Mesenteric fat pad (tissue), 1 donor: ENCODE measurements around the gene PABPC3. TPM values are rescaled to one million over a fixed set of nuclear protein-coding genes. Genes with fewer than 3 reads are reported as not detected.

Experiments used
- DNase-seq: peaks from one replicate; pipeline ENCODE4 v3.0.0-alpha.2; 2020; ENCODE audit warnings: low spot score
- total RNA-seq: library from RNA; stranded (reverse); fragmentation: NEBNext Ultra II Directional; extraction: Animal tissue kit (Norgen Biotek cat#: 25700); gene quantifications from one replicate; pipeline ENCODE4 v1.2.1, GENCODE V29; 2021
- donor health status: DM: yes; HTN: yes; CAD: no.

The PABPC3 gene
- total RNA-seq, 1 donor from 2014 or later: 0.29 TPM

GRCh38 chr13:25111585-25111956 is 15.6 kb downstream of the PABPC3 start:
- no peak for DNase-seq

DNA sequence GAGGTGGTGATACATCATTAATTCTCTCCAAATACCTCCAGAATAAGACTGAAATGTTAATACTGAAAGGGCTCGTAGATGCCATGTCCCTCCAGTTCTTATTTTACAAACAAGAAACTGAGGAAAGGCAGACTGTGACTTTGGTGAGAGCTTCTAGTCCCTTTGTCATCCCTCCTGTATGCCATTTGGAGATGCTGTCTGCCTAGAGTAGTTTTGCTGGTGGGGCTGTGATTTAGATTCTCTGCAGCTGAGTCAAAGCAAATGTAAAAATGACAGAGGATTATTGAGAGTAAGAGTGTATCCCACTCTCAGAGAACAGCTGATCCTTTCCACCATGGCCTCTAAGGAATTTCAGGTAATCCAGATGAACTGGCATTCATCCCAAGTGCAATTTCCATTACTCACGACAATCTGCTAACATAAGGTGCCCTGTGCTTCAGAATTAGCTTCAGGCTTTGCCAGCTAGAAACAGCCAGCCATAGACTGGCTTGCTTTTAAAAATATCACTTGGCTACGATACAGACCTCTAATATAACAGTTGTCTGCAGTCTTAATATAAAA is 16.8 kb downstream of the PABPC3 start:
- no peak for DNase-seq

DNA sequence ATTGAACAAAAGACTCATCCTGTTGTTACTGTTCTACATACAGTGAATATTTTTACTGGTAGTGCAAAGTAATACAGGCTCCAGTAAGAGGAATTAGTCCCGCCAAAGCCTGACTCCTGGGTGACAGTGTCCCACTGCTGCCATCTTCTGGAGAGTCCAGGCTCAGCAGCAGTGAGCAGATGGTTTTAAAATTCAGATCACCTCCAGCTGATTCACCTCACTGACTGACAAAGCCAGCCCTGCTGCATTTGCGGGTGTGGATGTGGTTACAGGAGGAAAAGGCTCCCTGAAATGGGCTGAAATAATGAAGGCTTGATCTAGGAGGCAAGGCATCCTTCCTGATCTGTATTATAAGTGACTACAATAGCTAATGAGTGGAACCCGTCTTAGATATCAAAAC is 18.3 kb downstream of the PABPC3 start:
- no peak for DNase-seq

DNA sequence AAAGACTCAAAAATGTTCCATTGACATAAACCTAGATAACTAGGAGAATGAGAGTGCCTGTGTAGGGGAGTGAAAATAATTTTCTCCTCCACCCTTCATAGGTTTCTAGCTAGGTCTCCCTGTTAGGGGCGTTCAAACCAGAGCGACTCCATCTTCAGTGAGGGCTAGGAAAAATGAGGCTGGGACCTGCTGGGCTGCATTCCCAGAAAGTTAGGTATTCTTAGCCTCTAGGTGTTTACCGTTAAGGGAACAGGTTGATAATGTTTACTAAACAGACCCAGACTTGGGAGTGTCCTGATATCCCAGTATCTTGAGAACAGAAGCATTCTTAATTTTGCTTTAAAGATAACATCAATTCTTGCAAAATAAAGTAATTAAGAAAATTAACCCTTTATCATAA is 20.1 kb downstream of the PABPC3 start:
- no peak for DNase-seq

DNA sequence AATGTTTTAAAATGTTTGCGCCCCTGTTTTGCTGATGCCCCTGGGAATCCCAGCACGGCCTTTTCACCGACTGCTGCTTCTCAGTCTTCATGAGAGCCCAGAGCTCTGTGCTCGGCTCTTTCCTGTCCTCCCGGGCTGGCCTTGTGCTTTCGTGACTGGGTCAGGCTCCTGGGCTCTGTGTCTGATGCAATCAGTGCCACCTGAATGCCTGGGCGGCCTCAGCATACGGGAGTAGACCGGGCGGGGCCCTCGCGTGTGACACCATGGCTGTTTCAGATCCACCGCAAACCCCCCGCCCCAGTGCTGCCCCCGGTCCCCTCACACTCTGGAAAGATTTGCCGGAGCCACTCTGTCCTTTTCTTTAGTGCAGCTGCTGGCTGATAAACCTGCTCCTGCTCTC is 21.4 kb downstream of the PABPC3 start:
- DNase-seq: no peak

DNA sequence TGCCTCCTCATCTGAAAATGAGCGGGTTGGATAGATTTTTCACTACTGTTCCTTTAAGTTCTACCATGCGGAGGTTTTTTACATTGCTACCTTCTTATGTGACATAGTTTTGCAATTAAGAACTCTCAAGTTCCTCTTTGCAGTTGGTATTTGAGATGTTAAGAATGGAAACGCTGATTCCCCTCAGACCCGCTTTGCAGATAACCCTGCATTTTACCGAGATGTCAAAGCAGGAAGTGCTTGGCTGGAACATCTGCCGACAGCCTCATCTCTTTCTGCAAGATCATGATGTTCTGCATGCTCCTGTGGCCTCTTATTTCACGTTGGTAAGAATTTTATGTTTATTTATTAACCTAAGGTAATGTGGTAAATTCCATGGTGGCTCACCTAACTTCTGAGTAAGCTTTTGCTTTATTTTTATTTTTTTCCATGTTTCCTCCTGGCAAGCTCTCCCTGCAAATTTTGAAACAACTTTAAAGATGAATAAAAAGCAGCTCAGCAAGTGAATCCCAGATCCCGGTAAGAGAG is 22.5 kb downstream of the PABPC3 start:
- no peak for DNase-seq

DNA sequence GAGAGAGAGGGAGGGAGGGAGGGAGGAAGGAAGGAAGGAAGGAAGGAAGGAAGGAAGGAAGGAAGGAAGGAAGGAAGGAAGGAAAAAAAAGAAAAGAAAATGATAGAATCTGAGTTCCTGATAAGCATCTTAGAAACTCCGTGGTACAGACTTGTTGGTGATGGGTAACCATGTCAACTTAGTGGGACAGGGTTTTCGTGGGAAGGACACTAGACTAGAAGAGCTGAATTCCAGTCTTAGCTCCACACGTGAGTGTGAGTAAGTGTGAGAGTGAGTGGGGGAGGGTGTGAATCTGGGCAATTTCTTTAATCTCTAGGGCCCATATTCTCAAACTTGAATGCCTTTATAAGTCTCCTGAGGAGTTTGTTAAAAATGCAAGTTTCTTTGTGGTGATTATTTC is 35.0 kb downstream of the PABPC3 start:
- no peak for DNase-seq

GRCh38 chr13:25131881-25132420 is 36.0 kb downstream of the PABPC3 start:
- DNase-seq: no peak

GRCh38 chr13:25132751-25133390 is 36.9 kb downstream of the PABPC3 start:
- DNase-seq: no peak

- DNase-seq: no peak
Measured at GRCh38 chr13:25135896-25136295, 40.0 kb downstream of the PABPC3 start.

- DNase-seq: no peak
Measured at GRCh38 chr13:25136880-25137787, 41.2 kb downstream of the PABPC3 start.

DNA sequence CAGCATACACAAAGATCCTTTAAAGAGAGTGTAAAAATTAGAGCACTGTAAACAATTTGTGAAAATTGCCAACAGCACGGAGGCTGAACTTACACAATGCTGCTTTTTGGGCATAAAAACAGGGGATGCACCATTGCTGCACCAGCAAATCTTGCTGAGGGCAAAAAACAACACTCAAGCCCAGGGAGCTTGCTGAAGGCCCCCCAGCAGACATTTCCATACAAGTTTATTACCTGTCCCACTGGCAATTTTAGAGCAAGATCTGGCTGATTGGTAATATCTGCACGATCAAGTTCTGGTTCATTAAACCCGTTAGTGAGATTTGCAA is 41.8 kb downstream of the PABPC3 start:
- DNase-seq: no peak

- no peak for DNase-seq
Measured at GRCh38 chr13:25141042-25141441, 45.1 kb downstream of the PABPC3 start.

GRCh38 chr13:25143706-25144105 is 47.8 kb downstream of the PABPC3 start:
- DNase-seq: no peak

GRCh38 chr13:25147638-25148401 is 51.9 kb downstream of the PABPC3 start:
- no peak for DNase-seq

GRCh38 chr13:25148402-25148771 is 52.5 kb downstream of the PABPC3 start:
- no peak for DNase-seq

Other genes starting within 250 kb of the PABPC3 start
- gene AMER2, start 76.2 kb downstream of the PABPC3 start, total RNA-seq: 0.03 TPM
- gene MTMR6, start 191.4 kb downstream of the PABPC3 start, total RNA-seq: 18.0 TPM
- 45.1 TPM for gene NUP58, start 205.5 kb downstream of the PABPC3 start, total RNA-seq